Epithelial cell of proximal tubule (primary cell): ENCODE measurements around the gene FAAP20. TPM values are rescaled to one million over a fixed set of nuclear protein-coding genes. Genes with fewer than 3 reads are reported as not detected.
A peak's percentile ranks its signal among the peaks of the same experiment; 100 is the strongest.

Source experiments
- DNase-seq: peaks from one replicate; pipeline ENCODE4 v3.0.0-alpha.2; 2011; ENCODE audit warnings: low read depth
- H3K4me3 ChIP-seq: 2 replicates; pipeline ENCODE4 v1.5.1; 2011; ENCODE audit warnings: low read depth, mild to moderate bottlenecking, low read length
- CTCF ChIP-seq: conservative IDR thresholded peaks from 2 replicates; pipeline ENCODE4 v1.5.1; 2012; ENCODE audit warnings: low read depth, mild to moderate bottlenecking, low read length
- total RNA-seq: library from RNA; depleted of rRNA; stranded (reverse); fragments of >200 nt; gene quantifications from 2 replicates; pipeline ENCODE4 v1.2.3, GENCODE V29; 2015

The FAAP20 gene
- total RNA-seq, 1 donor from 2014 or later: 40.0 TPM

- DNase-seq: no peak
- no peak overlapping the region for H3K4me3 ChIP-seq
- TF ChIP-seq CTCF: no peak
These were observed 43.9 kb upstream of the FAAP20 start for GRCh38 chr1:2238361-2239012.

GRCh38 chr1:2237773-2238172, 43.2 kb upstream of the FAAP20 start:
- no peak for DNase-seq
- peak; percentile 41 for TF ChIP-seq CTCF
- H3K4me3 ChIP-seq: no peak overlapping the region

- DNase-seq: no peak
These were observed 42.4 kb upstream of the FAAP20 start for GRCh38 chr1:2236695-2237677.

GRCh38 chr1:2235300-2235998, 40.9 kb upstream of the FAAP20 start:
- DNase-seq: no peak
- no peak overlapping the region for H3K4me3 ChIP-seq
- no peak for TF ChIP-seq CTCF

More at GRCh38 chr1:2236695-2237677, 42.4 kb upstream of the FAAP20 start:
- no peak overlapping the region for H3K4me3 ChIP-seq
- no peak for TF ChIP-seq CTCF

- no peak for TF ChIP-seq CTCF
- H3K4me3 ChIP-seq: no peak overlapping the region
- DNase-seq: no peak
These were observed 40.2 kb upstream of the FAAP20 start for GRCh38 chr1:2234762-2235113.

- TF ChIP-seq CTCF: no peak
- H3K4me3 ChIP-seq: peak overlapping the region; percentile 23
- DNase-seq: peak; percentile 43
These were observed 39.6 kb upstream of the FAAP20 start for GRCh38 chr1:2233997-2234761.
